HG02571 (cell line): ENCODE results near the gene LRMDA.

Source experiments
- ATAC-seq: cut with Tn5 transposase; IDR thresholded peaks from one replicate; pipeline ENCODE4 v1.9.1; 2021; ENCODE audit warnings: mild to moderate bottlenecking, moderate library complexity; ENCODE audit not compliant: unreplicated experiment

The LRMDA gene

DNA sequence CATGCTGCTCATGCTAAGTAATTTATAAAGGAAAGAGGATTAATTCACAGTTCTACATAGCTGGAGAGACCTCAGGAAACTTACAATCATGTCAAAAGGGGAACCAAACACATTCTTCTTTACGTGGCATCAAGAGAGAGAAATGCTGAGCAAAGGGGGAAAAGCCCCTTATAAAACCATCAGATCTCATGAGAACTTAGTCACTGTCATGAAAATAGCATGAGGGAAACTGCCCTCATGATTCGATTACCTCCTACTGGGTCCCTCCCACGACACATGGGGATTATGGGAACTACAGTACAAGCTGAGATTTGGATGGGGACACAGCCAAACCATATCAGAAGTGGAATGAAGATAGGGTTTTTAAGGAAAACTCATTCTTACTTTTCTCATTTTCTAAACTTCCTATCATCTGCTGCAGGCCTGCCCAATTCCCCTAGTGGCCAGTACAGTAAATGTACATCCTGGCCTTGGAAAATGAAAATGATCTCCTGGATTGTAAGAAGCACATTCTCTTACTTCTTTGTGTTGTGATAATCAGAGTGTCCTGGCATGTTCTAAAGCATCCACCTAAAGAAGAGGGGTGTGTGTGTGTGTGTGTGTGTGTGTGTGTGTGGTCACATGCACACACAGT is 421.5 kb downstream of the LRMDA start:
- ATAC-seq: no peak

DNA sequence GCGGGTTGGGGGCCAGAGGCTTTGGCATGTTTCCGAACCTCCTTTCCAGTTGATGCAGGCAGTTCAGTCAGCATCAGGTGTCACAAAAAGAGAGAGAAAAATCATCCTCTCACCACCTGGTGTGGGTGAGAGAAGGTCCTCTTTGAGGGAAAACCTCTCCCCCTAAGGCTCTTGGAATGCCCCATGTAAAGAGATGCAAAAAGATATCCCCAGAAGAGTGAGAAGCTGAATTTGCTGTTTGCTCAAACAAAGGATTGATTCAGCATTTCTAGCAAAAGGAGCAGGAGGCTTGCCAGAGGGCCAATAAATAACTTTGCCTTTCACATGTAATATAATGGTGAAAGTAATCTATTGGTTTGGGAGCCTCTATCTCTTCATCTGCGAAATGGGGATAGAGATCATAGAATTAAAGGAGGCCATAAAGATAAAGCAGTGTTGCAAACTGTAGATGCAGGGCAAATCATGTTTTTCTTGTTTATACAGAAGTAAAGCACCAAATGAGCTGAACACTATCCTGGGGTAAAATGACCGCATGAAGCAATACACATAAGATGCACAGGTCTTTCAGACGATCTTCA is 425.9 kb downstream of the LRMDA start:
- ATAC-seq: no peak

DNA sequence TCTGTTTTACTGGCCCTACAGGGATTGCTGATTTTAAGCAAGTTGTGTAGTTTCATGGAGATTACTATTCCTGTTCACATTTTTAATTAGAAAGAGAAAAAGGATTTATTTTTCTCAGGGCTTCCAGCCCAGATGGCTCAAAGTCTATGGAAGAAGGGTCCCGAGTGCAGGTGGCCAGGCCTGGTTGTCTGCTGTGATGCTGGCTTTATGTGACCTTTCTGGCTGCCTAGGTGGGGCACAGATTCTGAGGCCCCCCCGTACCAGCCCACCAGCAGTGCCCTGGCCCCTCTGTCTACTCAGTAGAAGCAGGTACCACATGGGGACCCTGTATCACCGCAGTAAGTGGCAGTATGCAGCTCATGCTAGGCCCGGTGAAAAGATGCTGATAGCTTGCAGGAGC is 426.5 kb downstream of the LRMDA start:
- ATAC-seq: no peak

DNA sequence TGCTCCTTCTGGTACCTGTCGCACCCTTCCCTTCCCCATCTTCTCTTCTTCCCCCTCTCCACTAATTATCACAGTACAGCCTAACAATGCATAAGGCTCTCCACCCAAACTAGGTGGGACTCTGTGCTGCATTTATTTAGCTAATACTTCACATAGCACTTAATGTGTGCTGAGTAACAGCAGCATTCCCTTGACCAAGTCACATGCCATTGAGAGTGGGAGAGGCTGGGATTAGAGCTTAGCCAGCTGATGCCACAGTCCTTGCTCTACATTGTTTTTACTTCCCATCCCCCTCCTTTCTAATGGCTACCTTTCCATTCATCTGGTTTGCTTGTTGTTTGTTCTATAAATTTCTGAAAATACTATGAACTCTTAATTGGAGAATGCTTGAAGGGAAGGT is 426.9 kb downstream of the LRMDA start:
- no peak for ATAC-seq

DNA sequence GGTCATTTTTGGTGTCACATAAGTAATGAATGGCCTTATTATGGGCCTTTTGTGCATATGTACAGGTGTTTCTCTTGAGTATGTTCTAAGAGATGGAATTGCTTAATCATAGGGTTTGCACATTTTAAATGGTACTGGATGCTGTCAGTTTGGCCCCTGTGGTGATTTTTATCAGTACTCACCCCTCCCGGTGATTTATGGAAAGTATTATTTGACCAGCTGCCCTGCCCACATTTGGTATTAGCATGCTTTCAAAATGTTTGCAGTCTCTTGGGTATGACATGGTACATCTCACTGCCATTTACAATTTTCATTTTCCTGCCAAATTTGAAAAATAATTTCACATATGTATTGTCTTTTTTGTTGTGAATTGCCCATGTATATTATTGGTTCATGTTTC is 427.7 kb downstream of the LRMDA start:
- ATAC-seq: no peak

DNA sequence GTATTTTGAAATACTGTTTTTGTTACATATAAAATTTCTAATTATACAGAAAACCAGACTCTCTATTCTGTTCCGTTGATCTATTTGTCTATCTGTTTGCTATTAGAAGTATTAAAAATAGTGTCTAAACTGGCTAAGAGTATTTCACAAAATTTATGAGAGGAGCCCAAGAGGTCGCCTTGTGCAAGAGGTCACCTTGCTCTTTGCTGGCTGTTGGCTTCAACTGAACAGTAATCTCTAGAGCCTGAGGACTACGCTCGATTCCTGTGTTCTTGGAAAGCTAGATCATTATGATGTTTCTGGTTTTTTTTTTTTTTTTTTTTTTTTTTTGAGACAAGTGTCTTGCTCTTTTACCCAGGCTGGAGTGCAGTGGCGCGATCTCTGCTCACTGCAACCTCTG is 428.6 kb downstream of the LRMDA start:
- ATAC-seq: no peak

DNA sequence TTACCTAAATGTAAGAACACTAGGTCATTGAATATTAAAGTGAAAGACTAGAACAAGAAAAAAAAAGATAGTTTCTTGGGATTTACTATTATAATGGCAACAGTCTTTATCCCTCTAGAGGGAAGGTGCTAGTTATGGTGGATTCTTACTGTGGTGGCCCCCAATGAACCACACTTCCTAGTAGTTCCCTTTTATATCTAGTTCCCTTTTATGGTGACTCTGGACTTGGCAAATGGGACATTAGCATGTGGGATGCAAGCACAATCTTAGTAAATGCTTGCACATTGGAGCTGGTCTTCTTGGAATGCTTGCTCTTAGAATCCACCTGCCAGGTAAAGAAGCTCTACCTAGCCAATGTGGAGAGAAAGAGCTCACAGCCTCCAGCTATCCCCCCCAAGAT is 430.2 kb downstream of the LRMDA start:
- no peak for ATAC-seq

DNA sequence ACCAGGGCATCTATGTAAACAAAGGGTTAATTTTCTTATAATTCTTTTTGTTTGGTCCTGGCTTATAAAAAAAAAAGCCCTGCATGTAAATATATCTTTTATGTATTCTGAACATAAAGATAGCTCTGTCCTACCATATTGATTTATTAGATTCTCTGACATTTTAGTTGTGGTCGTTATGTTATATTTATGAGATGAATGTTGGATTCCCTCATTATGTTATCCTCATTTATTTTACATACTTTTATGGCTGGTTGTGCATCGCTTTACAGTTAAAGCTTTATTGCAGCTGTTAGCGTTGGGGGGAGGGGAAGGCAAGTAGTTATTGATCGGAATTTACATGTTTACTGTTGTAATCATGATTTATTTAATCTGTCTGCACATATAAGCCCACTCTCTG is 431.5 kb downstream of the LRMDA start:
- no peak for ATAC-seq

DNA sequence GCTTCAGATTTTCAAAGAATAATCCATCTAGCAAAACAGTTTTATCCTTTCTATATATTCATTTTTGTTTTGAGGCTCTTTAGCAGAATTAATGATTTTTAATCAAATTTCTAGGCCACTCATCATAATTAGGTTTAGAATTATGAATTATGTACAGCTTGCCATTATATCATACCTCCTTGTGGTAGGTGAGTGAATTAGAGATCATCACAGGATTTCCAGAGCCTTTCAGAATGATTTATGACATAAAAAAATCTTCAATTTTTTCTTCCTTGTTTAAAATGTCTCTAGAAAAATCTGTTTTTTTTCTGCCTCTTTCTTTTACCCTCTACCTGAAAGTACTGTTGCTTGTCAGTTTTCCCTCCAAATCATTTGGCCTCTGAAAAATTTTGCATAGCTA is 433.3 kb downstream of the LRMDA start:
- no peak for ATAC-seq

DNA sequence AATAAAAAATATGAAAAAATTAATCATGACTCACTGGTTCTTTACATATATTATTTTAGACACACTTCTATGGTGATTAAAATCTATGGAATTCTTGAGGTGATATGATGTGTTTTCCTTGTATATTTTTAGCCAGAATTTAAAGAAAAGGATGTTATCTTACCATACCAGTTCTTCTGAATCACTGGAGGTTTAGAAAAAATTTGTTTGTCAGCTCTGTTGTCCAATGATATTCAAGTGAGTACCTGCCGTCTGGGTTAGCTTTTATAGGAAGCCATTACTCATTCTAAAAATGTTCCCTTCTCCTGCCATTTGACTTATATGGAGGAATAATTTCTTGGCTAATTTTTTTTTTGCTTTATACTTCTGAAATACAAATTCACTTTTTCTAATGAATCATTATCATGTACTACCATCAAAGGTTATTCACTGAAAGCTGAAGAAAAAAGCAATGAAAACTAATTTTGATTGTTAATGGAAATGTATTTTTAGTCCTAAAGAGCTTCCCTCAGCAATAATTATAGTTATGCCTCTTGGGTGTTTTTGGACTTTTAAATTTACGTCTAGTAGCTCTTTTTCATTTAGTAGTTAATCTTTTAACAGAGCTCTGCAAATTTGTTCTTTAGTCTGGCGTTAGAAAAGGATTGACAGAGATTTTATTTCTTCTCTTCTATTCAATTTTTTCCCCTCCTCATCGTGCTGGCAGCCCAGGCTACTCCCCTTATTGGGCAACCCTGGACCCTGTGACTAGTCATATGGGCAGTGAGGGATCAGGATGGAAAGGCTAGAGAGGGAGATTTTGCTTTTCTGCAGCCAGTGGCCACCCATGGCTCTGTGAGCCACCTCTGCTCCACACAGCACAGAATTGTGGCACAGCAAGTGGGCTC is 434.2 kb downstream of the LRMDA start:
- ATAC-seq: no peak

DNA sequence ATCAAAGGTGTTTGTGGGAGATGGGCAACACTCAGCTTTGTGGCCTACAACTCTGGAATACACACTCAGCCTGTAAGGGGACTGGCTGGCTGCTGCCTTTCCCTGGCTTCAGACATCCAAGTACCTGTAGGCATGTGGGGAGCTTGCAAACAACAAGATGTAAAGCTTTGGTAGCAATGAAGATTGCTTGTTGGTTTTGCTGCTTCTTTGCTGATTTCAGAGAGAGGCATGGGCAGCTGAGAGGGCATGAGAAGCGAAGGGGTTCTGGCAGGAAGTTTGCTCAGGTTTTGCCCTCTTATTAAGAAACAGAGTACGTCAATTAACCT is 434.8 kb downstream of the LRMDA start:
- no peak for ATAC-seq

DNA sequence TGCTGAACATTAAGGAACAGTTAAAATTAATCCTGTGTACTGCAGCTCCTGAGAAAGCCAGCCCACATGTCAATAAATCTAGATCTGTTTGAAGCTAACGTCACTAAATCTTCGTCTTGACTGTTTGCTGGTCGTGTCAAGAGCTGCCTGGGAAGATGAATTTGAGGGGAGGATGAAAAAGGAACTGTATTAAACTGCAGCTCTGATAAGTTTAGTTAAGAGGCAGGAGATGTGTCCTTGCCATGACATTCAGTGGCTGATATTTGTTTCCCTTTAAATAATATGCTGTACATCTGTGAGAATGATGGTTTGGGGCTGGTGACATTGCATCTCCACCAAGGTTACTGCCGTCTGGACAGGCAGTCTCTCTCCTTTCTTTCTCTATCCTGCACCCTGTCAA is 435.3 kb downstream of the LRMDA start:
- ATAC-seq: no peak

DNA sequence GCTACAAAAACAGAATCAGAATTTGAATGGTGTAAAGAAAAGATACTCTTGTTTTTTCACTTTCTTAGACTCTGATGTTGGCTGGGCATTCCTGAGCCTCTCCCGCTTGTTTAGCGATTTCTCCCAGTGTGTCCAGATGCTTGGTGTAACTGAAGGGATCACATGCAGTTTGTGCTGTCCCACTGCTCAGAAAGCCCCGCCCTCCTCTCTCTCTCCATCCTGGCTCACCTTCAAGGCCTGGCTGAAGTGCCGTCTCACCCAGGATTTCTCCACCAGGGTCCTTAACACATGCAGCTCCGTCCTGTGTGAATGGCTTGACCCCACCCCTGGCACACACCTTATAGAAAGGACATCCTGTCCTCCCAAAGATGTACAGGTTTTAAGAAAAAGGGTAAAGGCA is 437.1 kb downstream of the LRMDA start:
- ATAC-seq: no peak

DNA sequence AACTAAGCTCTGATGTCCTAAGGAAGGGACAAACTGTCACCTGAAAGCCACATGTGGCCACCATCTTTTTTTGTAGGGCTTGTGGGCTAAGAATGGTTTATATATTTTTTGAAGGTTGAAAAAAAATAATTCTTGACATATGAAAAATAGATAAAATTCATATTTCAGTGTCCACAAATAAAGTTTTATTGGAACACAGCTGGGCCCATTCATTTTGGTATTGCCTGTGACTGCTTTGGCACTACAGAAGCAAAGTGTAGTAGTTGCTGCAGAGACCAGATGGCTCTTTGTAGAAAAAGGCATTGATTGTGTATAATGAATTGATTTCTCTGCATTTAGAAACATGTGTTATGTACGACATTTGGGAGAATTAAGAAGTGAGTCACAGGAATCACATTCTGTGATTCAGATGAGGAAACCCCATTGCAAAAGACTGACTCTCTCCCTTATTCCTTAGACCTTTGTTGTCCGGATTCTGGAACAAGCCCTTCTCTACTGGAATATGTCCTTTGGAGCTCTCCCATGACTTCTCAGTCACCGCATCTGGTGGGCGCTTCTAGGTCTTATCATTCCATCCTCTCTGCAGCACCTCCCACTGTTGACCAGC is 438.7 kb downstream of the LRMDA start:
- ATAC-seq: no peak

GRCh38 chr10:75875740-75876139 is 444.3 kb downstream of the LRMDA start:
- no peak for ATAC-seq

DNA sequence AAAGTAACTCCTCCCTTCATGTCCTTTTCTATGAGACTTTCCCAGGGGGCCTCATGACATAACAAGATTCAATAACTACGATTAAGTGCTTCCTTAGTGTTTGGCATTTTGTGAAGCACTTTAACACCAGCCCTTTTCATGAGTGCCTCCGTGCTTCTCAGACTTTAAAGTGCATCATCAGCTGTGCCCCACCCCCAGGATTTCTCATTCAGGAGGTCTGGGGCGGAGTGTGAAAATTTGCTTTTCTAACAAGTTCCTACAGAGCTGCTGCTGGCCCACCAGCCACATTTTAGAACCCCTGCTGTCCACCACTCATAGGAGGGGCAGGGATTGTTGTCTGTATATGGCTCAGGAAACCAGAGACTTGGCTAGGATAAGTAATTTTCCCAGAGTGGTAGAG is 445.3 kb downstream of the LRMDA start:
- ATAC-seq: no peak

GRCh38 chr10:75877877-75878276 is 446.5 kb downstream of the LRMDA start:
- ATAC-seq: no peak

- no peak for ATAC-seq
These were observed 447.2 kb downstream of the LRMDA start for GRCh38 chr10:75878586-75878985.

- no peak for ATAC-seq
These were observed 448.8 kb downstream of the LRMDA start for GRCh38 chr10:75880031-75880775.

DNA sequence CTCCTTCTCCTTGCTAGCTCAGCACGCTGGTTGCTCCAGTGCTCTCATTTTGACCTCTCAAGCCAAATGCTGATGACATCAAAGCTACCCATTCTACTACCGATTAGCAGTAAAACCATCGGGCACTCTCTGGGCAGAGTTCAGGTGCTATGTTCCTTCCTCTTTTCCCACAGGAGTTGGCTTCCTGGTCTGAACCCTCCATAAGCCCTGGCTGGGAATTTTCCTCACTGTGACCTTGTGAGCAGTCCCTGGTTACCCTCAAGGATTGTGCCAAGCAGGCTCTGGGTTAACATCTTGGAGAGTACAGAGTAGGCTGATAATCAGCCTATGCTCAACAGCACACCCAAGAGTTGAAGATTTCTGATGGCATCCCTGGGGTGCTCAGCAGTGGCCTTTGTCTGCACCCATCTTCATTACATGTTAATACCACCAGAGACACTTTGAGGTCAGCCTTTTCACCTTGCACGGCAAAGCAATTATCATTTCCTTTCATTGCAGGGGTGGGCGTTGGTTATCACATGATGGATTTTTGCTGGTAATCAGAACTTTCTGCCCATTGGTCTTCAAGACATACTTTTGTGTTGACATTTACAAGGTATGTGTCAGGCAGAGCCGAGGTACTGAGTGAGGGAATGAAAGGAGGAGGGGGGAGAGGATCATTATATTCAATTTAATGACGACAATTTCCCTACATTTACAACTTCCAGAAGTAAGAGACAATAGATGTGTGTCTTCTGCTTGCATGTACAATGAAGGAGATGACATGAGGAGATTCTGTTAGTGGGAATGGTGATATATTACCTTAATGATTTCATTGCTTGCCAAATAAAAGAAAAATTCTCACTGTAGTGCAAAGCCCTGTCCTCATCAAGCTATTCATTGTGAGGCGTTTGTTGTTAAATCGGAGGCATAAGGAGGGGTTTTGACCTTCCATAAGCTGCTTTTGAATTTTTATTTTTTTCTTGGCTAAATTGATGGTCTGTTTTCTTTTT is 452.0 kb downstream of the LRMDA start:
- no peak for ATAC-seq
